Common myeloid progenitor, CD34-positive (primary cell): ENCODE results near the gene PGM2L1.

ENCODE experiments used
- CTCF ChIA-PET: fragments of 350-600 bp; sonication (Branson Sonifier 250); formaldehyde crosslinking; loops from one replicate; lab custom pipeline; 2021; ENCODE audit warnings: antibody characterized with exemption; lab: Charles Lee
- POLR2A ChIA-PET: fragments of 350-600 bp; sonication (Branson Sonifier 250); formaldehyde crosslinking; loops from one replicate; lab custom pipeline; 2021; ENCODE audit warnings: antibody characterized with exemption; lab: Charles Lee
- DNase-seq, 3 donors: peaks; one replicate each; pipeline versions ENCODE4 v3.0.0 to v3.0.0-alpha.2; 2013
- H3K27ac ChIP-seq, 2 experiments: 1 replicate in 1 of 2; 2 replicates in 1 of 2; pipeline ENCODE4 v1.7.0; 2013; ENCODE audit warnings: inconsistent platforms in 2 of 2, low read length in 2 of 2, mild to moderate bottlenecking in 2 of 2, low read depth in 1 of 2, moderate library complexity in 1 of 2; ENCODE audit not compliant: severe bottlenecking in 2 of 2, insufficient read depth in 1 of 2, poor library complexity in 1 of 2
- H3K27me3 ChIP-seq, 5 experiments: replicated peaks in 2 of 5; 1 replicate in 3 of 5; 2 replicates in 2 of 5; pipeline versions ENCODE4 v1.6.1 to v1.7.0; 2013; ENCODE audit warnings: low read length in 4 of 5, mild to moderate bottlenecking in 2 of 5, moderate library complexity in 2 of 5, inconsistent platforms in 1 of 5; ENCODE audit not compliant: insufficient read depth in 5 of 5, control insufficient read depth in 4 of 5
- H3K36me3 ChIP-seq, 4 experiments: 1 replicate in 2 of 4; 2 replicates in 2 of 4; pipeline versions ENCODE4 v1.6.1 to v1.7.0; 2013; ENCODE audit warnings: low read length in 3 of 4, control low read depth in 1 of 4, mild to moderate bottlenecking in 1 of 4; ENCODE audit not compliant: control insufficient read depth in 4 of 4, insufficient read depth in 4 of 4
- H3K4me1 ChIP-seq, 4 experiments: 1 replicate in 3 of 4; 2 replicates in 1 of 4; pipeline versions ENCODE4 v1.6.1 to v1.7.1; 2013; ENCODE audit warnings: low read length in 3 of 4, mild to moderate bottlenecking in 3 of 4, control low read depth in 1 of 4, inconsistent platforms in 1 of 4, moderate library complexity in 1 of 4; ENCODE audit not compliant: control insufficient read depth in 4 of 4, insufficient read depth in 4 of 4; ENCODE audit errors: control extremely low read depth in 1 of 4
- H3K4me3 ChIP-seq, 7 experiments: 1 replicate in 4 of 7; 2 replicates in 3 of 7; pipeline versions ENCODE4 v1.5.1 to v1.7.0; 2013; ENCODE audit warnings: mild to moderate bottlenecking in 7 of 7, low read length in 6 of 7, moderate library complexity in 6 of 7, inconsistent platforms in 2 of 7, low read depth in 2 of 7, control low read depth in 1 of 7; ENCODE audit not compliant: insufficient read depth in 4 of 7, control insufficient read depth in 1 of 7; ENCODE audit errors: extremely low read depth in 1 of 7
- H3K9me3 ChIP-seq, 5 experiments: 1 replicate in 4 of 5; 2 replicates in 1 of 5; pipeline versions ENCODE4 v1.6.1 to v1.7.1; 2013; ENCODE audit warnings: low read length in 4 of 5, mild to moderate bottlenecking in 2 of 5, inconsistent platforms in 1 of 5, low read depth in 1 of 5, moderate library complexity in 1 of 5; ENCODE audit not compliant: control insufficient read depth in 4 of 5, insufficient read depth in 2 of 5; ENCODE audit errors: control extremely low read depth in 1 of 5
- WGBS: methylation state at CpG from one replicate; pipeline ENCODE4 v1.1.5; 2013; ENCODE audit not compliant: insufficient coverage; 5-methylcytosine and 5-hydroxymethylcytosine counted together

Gene PGM2L1

DNA sequence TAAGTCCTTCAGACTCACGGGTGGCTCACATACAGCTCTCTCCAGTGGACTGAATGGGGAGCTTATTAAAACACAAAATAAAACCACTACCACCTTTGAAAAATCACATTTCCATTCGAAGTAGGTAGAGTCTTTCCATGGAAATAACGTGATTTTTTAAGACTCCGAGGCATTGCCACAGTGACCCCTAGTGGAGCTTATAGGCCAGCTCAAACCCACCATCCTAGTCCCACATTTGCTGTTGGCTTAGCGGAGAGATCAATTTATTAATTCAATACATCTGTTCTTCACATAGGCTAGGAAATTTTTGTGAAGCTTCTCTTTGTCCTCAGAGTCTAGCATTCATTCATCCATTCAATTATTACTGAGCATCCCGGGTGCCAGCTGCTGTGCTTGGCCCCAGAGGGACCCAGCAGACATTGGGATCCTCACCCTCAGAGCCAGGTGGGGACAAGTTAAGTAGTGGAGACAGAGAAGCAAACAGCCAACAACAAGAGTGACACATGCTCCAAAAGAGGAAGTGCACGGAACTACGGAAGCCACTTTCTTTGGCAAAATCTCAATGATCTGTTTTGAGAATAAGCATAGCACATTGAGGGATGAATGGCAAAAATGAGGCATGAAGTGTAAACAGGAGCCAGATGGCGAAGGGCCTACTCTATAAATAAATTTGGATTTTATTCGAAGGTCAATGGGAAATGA lies 76.6 kb downstream of the PGM2L1 start:
- Histone ChIP-seq H3K9me3 (peaks cover 0 to 11% (median 0%) of the 10 kb centered on the region in 5 experiments), H3K4me3 (no peak overlapping the region), H3K4me1 (peaks cover 0 to 18% (median 7%) of the 10 kb centered on the region in 4 experiments), H3K27ac (no peak overlapping the region), H3K27me3 (no peaks in the 10 kb centered on the region), H3K36me3 (no peaks in the 10 kb centered on the region)
- CTCF ChIA-PET, result interaction anchor here (1.0 to 1.4 kb wide), 5 partner anchors 8 to 66 kb away, joined by 3 to 5 read pairs (median 3); no protein-coding TSS in a partner anchor
- POLR2A ChIA-PET, result no interaction called here
- WGBS, result 45% methylated on average over 7 of the region's 10 CpGs
- peak; percentile 64 to 93 (median 91) for DNase-seq

DNA sequence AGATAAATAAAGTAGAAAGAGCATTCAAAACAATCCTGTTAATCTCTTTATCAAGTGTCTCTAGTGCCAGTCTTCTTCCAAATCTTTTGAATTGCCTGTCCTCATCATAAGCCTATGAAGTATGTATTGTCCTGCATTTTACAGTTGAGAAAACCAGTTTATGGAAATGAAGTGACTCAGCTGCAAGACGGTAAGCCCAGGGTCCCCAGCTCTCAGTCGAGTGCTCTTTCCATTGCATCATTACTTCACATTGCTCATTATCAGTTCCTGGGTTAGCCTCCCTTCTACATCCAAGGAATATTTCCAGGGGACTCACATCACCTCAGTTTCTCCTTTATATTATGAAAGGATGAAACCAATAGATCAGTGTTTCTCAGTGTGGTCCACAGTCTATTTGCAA lies 77.7 kb downstream of the PGM2L1 start:
- no peaks in the 10 kb centered on the region for H3K27me3 ChIP-seq
- DNase-seq, result no peak
- H3K36me3 ChIP-seq, result no peaks in the 10 kb centered on the region
- peaks cover 0 to 13% (median 2%) of the 10 kb centered on the region in 4 experiments for H3K4me1 ChIP-seq
- 93% methylated on average over 2 of the region's 2 CpGs for WGBS
- ChIA-PET POLR2A (no interaction called here), CTCF (interaction anchor here (0.5 to 1.4 kb wide), 2 partner anchors 10 to 106 kb away, joined by 3 read pairs; no protein-coding TSS in a partner anchor)
- peaks cover 0 to 14% (median 1%) of the 10 kb centered on the region in 5 experiments for H3K9me3 ChIP-seq
- no peak overlapping the region for H3K4me3 ChIP-seq
- H3K27ac ChIP-seq, result no peak overlapping the region

DNA sequence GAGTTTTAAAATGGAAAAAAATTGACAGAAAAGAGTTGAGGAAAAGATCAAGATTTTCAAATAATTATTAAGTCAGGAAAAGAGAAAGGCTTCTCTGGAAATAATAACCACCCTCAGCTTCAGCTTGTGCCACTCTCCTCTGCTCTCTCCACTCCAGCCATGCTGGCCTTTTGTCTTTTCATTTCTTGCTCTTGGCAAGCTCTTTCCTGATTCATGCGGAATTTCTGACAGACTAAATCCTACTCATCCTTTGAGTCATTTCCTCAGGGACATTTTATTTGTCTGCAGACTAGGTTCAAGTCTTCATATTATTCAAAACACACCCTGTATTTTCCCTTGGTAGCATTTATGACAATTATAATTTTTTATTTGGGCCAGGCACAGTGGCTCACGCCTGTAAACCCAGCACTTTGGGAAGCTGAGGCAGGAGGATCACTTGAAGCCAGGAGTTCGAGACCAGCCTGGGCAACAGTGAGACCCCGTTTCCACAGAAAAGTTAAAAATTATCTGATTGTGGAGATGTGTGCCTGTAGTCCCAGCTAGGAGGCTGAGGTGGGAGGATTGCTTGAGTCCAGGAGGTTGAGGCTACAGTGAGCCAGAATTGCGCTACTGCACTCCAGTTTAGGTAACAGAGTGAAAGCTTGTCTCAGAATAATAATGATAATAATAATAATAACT lies 79.0 kb downstream of the PGM2L1 start:
- Histone ChIP-seq H3K27ac (no peak overlapping the region), H3K9me3 (peaks cover 0 to 14% (median 1%) of the 10 kb centered on the region in 5 experiments), H3K4me1 (peaks cover 0 to 13% (median 2%) of the 10 kb centered on the region in 4 experiments), H3K36me3 (no peaks in the 10 kb centered on the region), H3K4me3 (no peak overlapping the region), H3K27me3 (no peaks in the 10 kb centered on the region)
- WGBS, result 100% methylated on average over 2 of the region's 5 CpGs
- DNase-seq, result no peak
- CTCF ChIA-PET, result no interaction called here
- POLR2A ChIA-PET, result no interaction called here

DNA sequence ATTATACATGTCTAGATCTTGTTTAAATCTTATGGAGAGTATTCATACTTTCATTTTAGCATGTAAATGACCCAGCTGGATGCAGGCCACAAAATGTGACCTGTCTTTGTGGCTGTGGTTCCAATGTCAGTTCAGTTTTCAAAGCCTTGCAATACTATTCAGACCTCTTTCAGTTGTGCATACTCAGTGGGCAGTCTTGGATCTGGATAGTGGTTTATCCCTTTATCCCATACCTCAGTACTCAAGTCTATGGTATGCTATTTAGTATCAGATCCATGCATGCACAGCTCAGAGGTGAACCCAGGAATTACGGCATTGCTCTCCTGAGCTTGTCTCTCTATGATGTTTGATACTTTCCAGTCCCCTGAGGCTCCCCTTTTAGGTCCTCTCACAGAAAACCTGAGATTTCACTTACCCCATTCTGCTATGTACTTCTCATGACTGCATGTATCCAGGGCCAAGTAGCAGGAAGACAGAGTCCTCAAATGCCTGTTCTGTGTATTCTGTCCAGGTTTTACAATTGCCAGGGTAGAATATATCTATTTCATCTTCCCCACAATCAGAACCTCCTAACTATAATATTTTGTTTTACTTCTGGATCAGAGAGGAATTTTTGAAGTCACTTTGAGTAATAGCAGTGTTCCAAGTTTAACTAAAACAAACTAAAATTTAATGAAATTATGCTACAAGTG lies 79.8 kb downstream of the PGM2L1 start:
- Histone ChIP-seq H3K36me3 (no peaks in the 10 kb centered on the region), H3K27me3 (no peaks in the 10 kb centered on the region), H3K4me3 (no peak overlapping the region), H3K9me3 (peaks cover 0 to 15% (median 1%) of the 10 kb centered on the region in 5 experiments), H3K4me1 (peaks cover 0 to 13% (median 2%) of the 10 kb centered on the region in 4 experiments), H3K27ac (no peak overlapping the region)
- 100% methylated on average over 1 of the region's 1 CpG for WGBS
- ChIA-PET POLR2A (no interaction called here), CTCF (no interaction called here)
- DNase-seq, result no peak

DNA sequence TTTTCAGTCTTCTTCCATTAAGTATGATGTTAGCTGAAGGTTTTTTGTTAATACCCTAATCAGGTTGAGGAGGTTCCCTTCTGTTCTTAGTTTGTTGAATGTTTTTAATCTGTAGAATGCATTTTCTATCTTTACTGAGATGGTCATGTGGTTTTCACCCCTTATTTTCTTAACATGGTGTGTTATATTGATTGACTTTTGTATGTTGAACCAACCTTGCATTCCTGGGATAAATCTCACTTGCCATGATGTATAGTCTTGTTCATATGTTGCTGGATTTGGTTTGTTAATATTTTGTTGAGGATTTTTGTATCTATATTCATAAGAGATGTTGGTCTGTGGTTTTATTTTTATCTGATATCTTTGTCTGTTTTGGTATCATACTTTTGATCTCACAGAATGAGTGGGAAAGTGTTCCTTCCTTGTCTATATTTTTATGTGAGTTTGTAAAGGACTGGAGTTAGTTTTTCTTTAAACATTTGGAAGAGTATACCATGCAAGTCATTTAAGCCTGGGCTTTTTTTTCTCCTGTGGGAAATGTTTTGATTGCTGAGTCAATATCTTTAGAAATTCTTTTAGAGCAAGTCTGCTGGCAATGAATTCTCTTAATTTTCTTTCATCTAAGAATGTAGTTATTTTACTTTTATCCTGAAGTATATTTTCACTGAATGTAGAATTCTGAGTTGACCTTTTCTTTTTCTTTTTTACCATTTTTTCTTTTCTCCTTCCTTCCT lies 81.3 kb downstream of the PGM2L1 start:
- no peaks in the 10 kb centered on the region for H3K36me3 ChIP-seq
- CTCF ChIA-PET, result no interaction called here
- peaks cover 0 to 4% (median 0%) of the 10 kb centered on the region in 5 experiments for H3K27me3 ChIP-seq
- DNase-seq, result peak in 2 of 3 donors; percentile 34 to 41
- H3K27ac ChIP-seq, result no peak overlapping the region
- POLR2A ChIA-PET, result interaction anchor here (0.6 kb wide), 1 partner anchor 406 kb away, joined by 4 read pairs; no protein-coding TSS in a partner anchor
- H3K4me1 ChIP-seq, result peaks cover 0 to 5% (median under 1%) of the 10 kb centered on the region in 4 experiments
- H3K4me3 ChIP-seq, result no peak overlapping the region
- H3K9me3 ChIP-seq, result peaks cover 0 to 24% (median 1%) of the 10 kb centered on the region in 5 experiments

DNA sequence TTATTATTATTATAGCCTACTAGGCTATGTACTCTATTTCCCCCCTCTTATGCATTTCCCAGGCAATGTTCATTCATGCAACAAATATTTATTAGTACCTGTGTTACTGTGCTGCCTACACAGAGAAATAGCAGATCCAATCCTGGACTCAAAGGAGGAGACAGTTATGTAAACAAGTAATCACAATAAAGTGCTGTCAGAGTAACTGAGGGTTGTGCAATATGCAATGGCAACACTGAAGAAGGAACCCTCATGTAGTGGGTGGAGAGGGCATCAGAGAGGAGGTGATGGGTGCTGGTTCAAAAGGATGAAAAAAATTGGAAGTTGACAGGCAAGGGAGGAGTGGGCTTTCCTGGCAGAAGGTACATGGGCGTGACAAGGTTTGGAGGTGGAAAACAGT lies 85.9 kb downstream of the PGM2L1 start:
- peaks cover 0 to 27% (median 3%) of the 10 kb centered on the region in 5 experiments for H3K27me3 ChIP-seq
- WGBS, result 100% methylated on average over 1 of the region's 1 CpG
- CTCF ChIA-PET, result no interaction called here
- DNase-seq, result no peak
- peaks cover 0 to 9% (median 6%) of the 10 kb centered on the region in 4 experiments for H3K4me1 ChIP-seq
- H3K9me3 ChIP-seq, result peaks cover 0 to 20% (median 1%) of the 10 kb centered on the region in 5 experiments
- POLR2A ChIA-PET, result no interaction called here
- no peaks in the 10 kb centered on the region for H3K36me3 ChIP-seq
- no peak overlapping the region for H3K4me3 ChIP-seq
- H3K27ac ChIP-seq, result no peak overlapping the region
